GM20431 (cell line): ENCODE results near the gene ITM2B.

Source experiments
- in situ Hi-C: fragments of 300-500 bp; cut with MseI, MboI; formaldehyde crosslinking; loops from one replicate; pipeline ENCODE4 v1.15.0; 2020; ENCODE audit warnings: low sequenced_read_pairs; ENCODE audit not compliant: unreplicated experiment

ITM2B gene

DNA sequence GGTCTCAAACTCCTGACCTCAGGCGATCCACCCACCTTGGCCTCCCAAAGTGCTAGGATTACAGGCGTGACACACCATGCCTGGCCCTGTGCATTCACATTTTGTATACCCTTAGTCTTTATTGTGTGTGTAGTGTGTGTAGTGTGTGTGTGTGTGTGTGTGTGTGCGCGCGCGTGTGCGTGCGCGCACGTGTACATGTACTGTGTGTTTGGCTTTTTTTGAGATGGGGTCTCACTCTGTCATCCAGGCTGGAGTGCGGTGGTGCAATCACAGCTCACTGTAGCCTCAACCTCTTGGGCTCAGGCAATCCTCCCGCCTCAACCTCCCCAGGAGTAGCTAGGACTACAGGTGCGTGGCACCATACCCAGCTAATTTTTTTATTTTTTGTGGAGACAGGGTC, 22.1 kb downstream of the ITM2B start:
- in situ Hi-C loops, result no loop called here

DNA sequence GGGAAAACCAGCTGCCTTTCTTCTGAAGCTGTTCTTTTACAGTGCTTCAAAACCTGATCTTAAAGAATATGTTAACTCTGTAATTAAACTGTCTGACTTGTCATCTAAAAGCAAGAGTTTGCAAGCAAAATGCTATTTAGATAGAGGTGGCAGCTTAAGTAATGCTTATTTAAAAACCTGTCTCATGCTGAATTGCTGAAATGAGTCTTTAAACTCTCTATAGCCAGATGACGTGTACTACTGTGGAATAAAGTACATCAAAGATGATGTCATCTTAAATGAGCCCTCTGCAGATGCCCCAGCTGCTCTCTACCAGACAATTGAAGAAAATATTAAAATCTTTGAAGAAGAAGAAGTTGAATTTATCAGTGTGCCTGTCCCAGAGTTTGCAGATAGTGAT, 22.9 kb downstream of the ITM2B start:
- in situ Hi-C loops, result no loop called here

DNA sequence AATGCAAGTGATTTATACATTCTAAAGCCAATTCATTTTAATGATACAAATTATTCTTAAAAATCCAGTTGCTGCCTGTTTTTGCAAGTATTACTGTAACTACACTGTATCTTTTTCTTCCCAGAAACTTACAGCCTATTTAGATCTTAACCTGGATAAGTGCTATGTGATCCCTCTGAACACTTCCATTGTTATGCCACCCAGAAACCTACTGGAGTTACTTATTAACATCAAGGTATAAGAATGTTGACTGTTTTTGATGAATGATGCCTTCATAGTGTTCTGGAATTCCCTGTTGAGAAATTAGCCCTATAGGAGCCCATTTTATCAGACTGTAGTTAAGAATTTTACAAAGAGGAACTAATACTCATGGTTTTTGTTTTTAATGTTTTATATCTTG, 25.0 kb downstream of the ITM2B start:
- in situ Hi-C loops, result no loop called here

DNA sequence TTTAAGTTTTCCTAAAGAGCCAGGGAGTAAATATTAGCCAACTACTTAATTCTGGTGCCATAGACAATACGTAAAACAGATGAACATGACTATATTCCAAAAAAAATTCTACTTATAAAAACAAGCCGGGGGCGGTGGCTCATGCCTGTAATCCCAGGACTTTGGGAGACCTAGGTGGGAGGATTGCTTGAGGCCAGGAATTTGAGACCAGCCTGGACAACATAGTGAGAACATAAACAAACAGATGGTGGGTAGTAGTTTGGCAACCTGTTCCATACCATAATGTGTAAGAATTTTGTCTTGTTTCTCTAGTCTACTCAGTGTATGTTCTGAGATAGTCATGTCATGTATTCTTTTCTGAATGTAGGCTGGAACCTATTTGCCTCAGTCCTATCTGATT, 25.4 kb downstream of the ITM2B start:
- in situ Hi-C loops, result no loop called here

DNA sequence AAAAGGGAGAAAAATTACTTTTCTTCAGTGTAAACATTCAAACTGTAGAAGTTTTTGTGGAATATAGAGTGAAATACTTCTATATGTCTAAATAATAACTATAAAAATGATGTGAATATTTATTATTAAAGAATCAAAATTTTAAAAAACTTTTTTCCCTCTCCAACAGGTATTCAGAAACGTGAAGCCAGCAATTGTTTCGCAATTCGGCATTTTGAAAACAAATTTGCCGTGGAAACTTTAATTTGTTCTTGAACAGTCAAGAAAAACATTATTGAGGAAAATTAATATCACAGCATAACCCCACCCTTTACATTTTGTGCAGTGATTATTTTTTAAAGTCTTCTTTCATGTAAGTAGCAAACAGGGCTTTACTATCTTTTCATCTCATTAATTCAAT, 28.0 kb downstream of the ITM2B start:
- in situ Hi-C loops, result no loop called here

DNA sequence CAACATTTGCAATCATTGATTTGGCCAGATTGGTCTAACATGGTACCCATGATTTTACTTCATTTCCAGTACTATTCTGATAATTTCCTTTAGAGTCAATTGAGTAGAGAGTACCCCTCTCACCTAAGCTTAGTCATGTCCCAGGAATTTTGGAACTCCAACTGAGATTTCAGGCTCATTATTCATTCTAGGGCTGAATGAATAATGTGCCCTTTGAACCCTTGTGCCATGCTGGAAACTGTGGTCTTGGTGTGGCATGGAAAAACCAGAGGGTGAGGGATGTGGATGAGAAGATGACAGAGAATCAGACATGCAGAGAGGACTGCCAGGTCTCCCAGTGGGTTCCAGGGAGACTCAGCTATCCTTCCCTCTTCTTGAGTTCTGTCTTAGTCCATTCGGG, 30.2 kb downstream of the ITM2B start:
- in situ Hi-C loops, result no loop called here

DNA sequence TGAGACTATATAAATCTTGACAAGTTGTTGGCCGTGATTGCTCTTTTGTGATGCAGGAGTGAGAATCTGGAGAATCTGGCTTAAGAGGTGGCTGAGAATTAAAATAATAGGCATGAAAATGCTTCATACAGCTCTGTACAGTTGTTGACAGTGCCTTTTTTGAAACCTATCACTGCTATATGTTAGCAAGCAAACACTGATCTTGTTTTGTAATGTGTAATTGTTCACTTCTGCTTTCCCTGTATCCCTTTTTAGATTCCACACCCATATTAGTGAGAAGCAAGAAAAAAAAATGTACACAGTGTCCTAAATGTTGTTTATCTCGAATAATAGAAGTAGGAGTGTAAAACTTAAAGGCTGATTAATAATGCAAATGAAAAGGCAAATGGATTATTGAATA, 31.1 kb downstream of the ITM2B start:
- in situ Hi-C loops, result no loop called here

DNA sequence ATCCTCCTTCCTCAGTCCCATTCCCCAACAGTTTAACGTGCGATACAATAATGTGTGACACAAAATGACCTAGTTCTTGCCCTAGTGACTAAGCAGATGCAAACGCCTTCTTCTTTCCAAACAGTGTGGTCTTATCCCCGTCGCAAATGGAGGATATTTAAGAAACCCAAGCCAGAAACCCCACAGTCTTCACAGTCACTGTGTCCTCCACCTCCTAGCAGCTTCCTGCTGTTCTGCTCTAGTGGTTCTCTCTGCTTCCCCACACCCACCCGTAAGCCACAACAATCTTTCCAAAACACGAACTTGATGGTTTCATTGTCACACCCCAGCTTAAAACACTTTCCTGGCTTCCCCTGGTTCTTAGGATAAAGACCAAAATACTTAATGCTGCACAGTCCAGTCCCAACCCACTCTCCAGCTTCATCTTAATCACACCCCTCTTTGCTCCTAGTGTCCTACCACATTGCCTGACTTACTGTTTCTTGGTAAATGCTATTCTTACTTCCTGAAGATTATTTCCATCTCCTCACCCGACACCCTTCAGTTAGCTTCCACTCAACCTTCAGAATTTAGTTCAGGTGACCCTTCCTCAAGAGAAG, 32.3 kb downstream of the ITM2B start:
- in situ Hi-C loops, result no loop called here

DNA sequence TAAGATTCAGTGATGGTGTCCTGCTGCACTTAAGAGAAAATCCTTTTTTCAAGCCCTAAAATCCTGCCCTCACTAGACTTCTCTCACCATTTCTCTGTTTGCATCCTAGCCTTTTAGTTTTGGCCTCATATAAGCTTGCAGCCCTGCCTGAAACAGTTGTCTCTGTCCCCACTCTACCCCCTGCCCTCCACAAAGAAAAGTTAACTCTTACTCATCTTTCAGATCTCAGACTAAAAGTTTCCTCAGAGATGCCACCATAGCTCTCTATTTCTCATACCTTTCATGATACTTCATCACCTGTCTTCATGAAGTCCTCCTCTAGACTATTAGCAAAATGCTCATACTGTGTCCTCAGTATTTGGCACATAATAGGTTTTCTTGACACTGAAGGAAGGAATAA, 33.1 kb downstream of the ITM2B start:
- in situ Hi-C loops, result no loop called here

DNA sequence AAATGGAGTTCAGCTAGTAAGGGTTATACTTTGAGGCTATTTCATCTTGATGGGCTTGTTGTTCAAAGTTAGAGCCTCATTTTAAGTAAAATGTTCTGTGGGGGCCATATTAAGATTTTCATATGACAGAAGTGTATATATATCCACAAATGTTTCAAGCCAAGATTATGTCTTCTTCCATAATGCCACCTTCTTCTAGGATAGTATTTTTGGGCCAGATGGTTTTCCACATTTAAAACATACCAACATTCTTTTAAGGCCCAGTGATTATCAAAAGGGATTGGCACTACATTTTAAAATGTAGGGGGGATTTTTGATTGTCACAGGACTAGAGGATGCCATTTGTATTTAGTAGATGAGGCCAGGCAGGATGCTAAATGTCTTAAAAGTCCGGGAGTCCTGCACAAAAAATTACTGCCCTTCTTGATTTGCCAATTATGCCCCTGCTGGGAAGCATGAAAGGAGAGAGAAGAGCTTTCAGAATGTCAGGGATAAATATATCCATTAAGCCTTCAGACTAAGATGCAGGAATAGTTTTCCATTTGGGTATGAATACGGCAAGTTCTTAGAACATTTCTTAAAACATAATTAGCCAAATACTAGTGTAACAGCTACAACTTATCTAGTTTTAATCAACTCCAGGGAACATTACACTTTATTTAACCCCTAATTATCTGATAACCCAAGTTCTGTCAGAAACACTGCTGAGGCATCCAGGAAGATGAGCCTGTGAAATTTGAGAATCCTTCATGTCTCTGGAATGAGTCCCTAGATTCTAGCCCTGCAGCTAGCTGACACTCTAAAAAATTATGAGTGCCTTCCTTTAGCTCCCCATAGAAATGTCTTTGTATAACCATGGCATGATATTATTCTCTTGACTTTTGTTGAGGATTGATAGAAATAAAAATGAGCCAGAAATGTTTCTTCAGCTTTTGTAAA, 34.0 kb downstream of the ITM2B start:
- in situ Hi-C loops, result no loop called here

DNA sequence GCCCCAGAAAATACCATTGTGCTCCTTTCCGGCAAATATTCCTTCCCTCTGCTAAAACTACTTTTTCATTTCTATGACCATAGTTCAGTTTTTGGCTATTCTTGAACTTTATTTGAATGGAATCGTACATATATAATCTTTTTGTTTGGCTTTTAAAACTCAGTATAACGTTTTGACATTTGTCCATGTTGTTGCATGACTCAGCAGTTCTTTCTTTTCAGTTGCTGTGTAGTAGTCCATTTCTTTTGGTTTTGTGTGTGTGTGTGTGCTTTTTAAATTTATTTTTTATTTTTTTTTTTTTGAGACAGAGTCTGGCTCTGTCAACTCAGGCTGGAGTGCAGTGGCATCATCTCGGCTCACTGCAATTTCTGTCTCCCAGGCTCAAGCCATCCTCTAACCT, 35.0 kb downstream of the ITM2B start:
- in situ Hi-C loops, result no loop called here

DNA sequence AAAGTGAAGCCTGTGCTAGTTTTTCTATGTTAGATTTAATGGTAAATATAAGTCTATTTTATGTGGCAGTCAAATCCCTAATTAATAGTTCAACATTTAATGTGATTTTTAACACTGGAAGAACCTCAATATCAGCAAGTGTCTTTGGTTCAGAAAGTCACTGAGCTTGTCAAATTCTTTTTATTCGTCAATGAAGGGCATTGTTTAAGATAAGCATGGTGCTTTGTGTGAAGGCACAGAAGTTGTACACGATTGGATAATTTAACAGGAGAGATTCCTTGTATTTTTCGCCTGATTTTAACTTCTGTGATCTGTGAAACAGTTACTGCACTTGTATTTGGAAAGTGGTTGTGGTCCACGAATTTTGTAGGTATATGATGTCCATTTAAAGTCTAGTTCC, 40.3 kb downstream of the ITM2B start:
- in situ Hi-C loops, result no loop called here

DNA sequence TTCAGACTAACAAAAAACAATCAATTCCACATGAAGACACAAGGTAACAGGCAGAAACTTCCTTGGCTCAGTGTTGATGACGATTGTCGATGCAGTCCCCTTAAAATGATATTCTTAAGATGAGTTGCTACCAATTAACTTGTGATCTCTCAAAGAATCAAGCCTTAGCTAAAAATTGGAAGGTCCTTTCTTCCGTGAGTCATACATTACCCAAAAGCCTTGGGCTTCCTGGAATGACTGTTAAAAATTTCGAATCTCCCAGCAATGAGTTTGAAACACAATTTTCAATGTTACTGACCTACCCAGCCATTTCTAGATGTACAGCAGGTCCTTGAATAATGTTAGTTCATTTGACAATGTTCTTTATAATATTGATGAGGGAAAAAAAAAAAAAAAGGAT, 42.5 kb downstream of the ITM2B start:
- in situ Hi-C loops, result no loop called here

DNA sequence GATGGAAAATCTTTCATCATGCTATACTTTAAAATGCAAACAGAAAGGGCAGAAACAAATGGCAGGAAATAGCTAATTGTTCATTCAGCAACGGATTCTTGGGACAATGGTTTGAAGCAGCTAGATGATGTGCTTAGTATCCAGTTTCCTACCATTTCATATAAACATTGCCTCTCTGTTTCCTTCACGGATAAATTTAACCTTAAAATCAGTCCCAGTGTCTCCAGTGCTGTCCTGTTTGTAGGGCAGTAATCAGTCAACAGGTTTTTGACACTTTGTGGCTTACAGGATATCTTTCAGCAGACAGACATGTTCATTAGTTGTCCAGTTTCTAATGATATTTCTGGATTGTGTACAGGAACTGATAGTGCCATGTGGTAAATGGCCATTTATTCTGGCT, 45.8 kb downstream of the ITM2B start:
- in situ Hi-C loops, result no loop called here

DNA sequence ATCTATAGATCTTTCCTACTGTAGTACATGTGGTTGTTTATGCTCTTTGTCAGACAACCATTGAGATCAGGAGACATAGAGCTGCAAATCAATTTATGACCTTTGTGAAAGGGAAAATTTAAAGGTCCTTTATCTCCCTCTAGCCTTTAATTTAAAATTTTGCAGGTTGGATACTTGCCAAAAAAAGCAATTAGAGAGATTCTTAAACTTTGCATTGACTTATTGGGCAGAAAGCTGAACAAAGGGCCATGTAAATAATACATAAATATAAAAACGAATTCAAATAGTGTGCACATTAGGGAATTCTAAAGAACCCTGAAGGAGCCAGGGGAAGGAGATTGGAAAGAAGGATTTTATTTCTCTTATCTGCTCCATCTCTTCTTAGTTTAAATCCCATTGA, 48.5 kb downstream of the ITM2B start:
- in situ Hi-C loops, result no loop called here

DNA sequence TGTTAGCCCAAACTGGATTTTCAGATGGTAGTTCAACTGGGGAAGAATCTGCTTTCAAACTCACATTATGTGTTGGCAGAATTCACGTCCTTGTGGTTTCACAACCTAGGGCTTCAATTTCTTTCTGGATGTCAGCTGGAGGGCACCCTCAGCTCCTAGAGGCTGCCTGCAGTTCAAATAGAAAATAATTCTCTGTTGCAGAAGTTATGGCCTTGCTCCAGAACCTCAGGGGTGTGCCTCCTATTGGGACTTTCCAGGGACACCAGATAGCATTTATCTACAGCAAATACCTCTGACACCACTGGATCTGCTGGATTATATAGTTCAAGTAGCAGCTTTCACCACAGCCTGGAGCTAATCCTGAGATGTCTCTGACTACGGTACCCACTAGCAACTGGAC, 58.7 kb downstream of the ITM2B start:
- in situ Hi-C loops, result no loop called here

DNA sequence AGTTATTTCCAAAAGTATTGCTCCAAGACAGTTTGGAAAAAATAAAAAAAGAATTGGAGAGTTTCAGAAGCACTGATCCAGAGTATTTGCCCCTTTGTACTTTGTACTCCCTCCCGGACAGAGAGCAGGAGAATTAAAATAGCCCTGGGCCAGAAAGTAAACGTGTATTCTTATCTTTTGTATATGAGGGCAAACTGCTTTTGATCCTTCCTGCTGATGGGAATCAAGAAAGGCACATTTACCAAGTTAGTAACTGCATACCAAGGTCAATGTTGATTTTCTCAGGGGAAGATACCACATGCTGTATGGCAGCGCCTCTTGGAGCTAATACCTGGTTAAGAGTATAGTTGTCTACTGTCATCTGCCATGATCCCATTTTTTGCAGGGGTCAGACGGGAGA, 59.6 kb downstream of the ITM2B start:
- in situ Hi-C loops, result no loop called here

DNA sequence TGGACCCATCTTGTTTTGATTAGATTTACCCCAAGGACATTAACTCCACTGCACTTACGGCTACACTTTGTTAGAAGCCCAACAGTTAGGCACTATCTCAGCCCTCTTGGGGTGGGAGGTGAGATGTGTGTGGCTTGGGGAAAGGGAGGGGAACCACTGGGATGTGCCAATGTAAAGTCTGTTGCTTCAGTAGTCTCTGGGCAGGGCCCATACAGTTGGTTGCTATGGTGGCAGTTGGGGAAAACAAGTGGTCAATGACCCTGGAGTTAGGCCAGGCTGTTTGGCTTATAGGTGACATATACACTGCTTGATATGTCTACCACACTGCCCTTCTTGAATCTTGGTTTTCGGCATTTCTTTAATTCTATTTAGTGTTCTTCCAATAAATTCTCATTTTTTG, 61.6 kb downstream of the ITM2B start:
- in situ Hi-C loops, result no loop called here

DNA sequence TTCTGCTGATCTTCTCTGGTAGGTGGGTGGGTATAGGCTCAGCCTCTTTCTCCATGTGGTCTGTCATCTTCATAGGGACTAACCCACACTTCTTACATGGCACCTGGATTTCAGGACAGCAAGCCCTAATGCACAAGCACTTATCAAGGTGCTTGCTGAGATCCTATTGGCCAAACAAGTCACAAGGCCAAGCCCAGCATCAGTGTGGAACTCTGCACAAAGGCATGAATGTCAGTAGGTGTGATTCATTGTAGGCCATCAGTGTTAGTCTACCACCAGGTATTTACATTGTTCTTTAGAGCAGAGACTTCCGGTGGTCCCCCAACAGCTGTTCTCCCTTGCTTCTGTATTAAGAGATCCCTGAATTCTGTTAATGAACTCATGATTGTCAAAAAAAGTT, 62.3 kb downstream of the ITM2B start:
- in situ Hi-C loops, result no loop called here

DNA sequence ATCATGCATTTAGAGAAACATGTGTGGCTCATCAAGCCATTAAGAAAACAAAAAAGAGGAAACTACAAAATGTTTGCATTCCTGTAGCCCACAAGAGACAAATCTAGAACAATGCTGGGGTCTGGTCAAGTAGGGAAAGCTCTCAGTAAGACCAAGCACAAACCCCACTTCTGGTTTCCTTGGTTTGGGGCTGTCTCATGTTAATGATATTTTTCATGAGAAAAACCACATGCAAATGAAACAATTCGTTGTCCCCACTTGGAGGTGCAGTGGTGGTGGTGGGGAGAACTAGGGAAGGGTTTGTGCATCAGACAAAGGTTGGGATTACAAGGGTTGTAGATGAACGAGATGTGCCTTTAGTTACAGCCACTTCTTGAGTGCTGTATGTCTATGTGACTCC, 63.5 kb downstream of the ITM2B start:
- in situ Hi-C loops, result no loop called here

DNA sequence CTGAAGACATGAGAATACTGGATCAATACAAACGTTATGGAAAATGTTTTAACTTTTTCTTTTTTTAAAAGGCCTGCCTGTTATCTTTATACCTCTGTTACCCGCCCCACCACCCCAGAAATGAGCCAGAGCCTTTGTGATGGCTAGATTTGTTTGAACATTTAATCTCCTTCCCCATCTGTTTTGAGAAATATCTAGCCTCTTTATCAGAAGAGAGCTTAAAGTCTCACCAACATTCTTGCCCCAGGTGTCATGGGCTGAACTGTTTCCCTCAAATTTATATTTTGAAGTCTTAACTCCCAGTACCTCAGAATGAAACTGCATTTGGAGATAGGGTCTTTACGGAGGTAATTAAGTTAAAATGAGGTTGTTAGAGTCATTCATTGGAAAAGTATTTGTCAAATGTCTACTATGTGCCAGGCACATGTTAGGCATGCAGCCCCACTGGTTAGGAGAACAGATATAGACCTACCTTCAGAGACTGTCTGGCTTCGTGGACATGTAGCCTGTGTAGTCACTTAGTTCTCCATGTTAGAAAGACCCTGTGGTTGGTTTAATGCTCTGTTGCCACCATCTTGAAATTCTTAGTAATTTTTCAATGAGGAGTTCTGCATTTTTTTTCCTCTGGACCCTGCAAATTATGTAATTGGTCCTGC, 64.3 kb downstream of the ITM2B start:
- in situ Hi-C loops, result no loop called here
